GM19467 (cell line): Measurements from ENCODE around the gene SOSTDC1.
"Not testable (repeated sequence)": the region's sequence is repeated elsewhere in the genome, so short reads cannot be mapped to it uniquely, and the experiment has no call there.

Source experiments
- ATAC-seq: cut with Tn5 transposase; IDR thresholded peaks from one replicate; pipeline ENCODE4 v1.9.1; 2021; ENCODE audit warnings: mild to moderate bottlenecking, moderate library complexity; ENCODE audit not compliant: unreplicated experiment

The SOSTDC1 gene

GRCh38 chr7:16465469-16466361 is at the start of gene SOSTDC1:
TSS of gene SOSTDC1 (minus strand) at chr7:16465738. CDS start at chr7:16465668, 70 bp downstream.
- ATAC-seq, result no peak

GRCh38 chr7:16514729-16515128 is 49.2 kb upstream of the SOSTDC1 start:
- no peak for ATAC-seq

GRCh38 chr7:16514271-16514670 is 48.7 kb upstream of the SOSTDC1 start:
- no peak for ATAC-seq

GRCh38 chr7:16512097-16512496 is 46.6 kb upstream of the SOSTDC1 start:
- no peak for ATAC-seq

- no peak for ATAC-seq
Measured at GRCh38 chr7:16511314-16511713, 45.8 kb upstream of the SOSTDC1 start.

GRCh38 chr7:16509829-16510228 is 44.3 kb upstream of the SOSTDC1 start:
- no peak for ATAC-seq

- ATAC-seq, result not testable (repeated sequence)
Measured at GRCh38 chr7:16506422-16506821, 40.9 kb upstream of the SOSTDC1 start.

GRCh38 chr7:16504019-16504418 is 38.5 kb upstream of the SOSTDC1 start:
- ATAC-seq, result no peak

GRCh38 chr7:16502303-16502702 is 36.8 kb upstream of the SOSTDC1 start:
- ATAC-seq, result no peak

GRCh38 chr7:16498122-16498521 is 32.6 kb upstream of the SOSTDC1 start:
- ATAC-seq, result no peak

- no peak for ATAC-seq
Measured at GRCh38 chr7:16494955-16495719, 29.6 kb upstream of the SOSTDC1 start.

- no peak for ATAC-seq
Measured at GRCh38 chr7:16494551-16494950, 29.0 kb upstream of the SOSTDC1 start.

GRCh38 chr7:16493266-16493665 is 27.7 kb upstream of the SOSTDC1 start:
- ATAC-seq, result no peak

GRCh38 chr7:16492513-16493062 is 27.1 kb upstream of the SOSTDC1 start:
- no peak for ATAC-seq

- no peak for ATAC-seq
Measured at GRCh38 chr7:16491148-16491547, 25.6 kb upstream of the SOSTDC1 start.

GRCh38 chr7:16484453-16485158 is 19.1 kb upstream of the SOSTDC1 start:
- ATAC-seq, result no peak

- ATAC-seq, result no peak
Measured at GRCh38 chr7:16479591-16479990, 14.1 kb upstream of the SOSTDC1 start.

GRCh38 chr7:16479161-16479560 is 13.6 kb upstream of the SOSTDC1 start:
- no peak for ATAC-seq

GRCh38 chr7:16471933-16472332 is 6.4 kb upstream of the SOSTDC1 start:
- no peak for ATAC-seq

GRCh38 chr7:16463949-16464715 is 1.4 kb downstream of the SOSTDC1 start:
- no peak for ATAC-seq
